ENCODE data around the gene GNL3L.
"Not testable (repeated sequence)": the region's sequence is repeated elsewhere in the genome, so short reads cannot be mapped to it uniquely, and the experiment has no call there.

The GNL3L gene

GRCh38 chrX:54561622-54562021 is 31.6 kb downstream of the GNL3L start:
- DNase-seq (ENCODE audit: low spot score): no peak

- no peak for DNase-seq (ENCODE audit: low spot score)
Measured at GRCh38 chrX:54564936-54565335, 34.9 kb downstream of the GNL3L start.

GRCh38 chrX:54570332-54570731 is 40.3 kb downstream of the GNL3L start:
- no peak for DNase-seq (ENCODE audit: low spot score)

- DNase-seq (ENCODE audit: low spot score): not testable (repeated sequence)
Measured at GRCh38 chrX:54572641-54573040, 42.6 kb downstream of the GNL3L start.

GRCh38 chrX:54597728-54598127 is 67.7 kb downstream of the GNL3L start:
- DNase-seq (ENCODE audit: low spot score): no peak

- no peak for DNase-seq (ENCODE audit: low spot score)
Measured at GRCh38 chrX:54602563-54602962, 72.5 kb downstream of the GNL3L start.
